ENCODE measurements around the gene PAX1.

The PAX1 gene

GRCh38 chr20:21702553-21703470, 2.7 kb upstream of the PAX1 start:
- in situ Hi-C loops (cut with MboI; ENCODE audit: low sequenced_read_pairs) = no loop called here

GRCh38 chr20:21703717-21704407, 1.6 kb upstream of the PAX1 start:
- in situ Hi-C loops (cut with MboI; ENCODE audit: low sequenced_read_pairs) = no loop called here

- in situ Hi-C loops (cut with MboI; ENCODE audit: low sequenced_read_pairs) = no loop called here
These were observed 767 bp upstream of the PAX1 start for GRCh38 chr20:21704408-21705385.

DNA sequence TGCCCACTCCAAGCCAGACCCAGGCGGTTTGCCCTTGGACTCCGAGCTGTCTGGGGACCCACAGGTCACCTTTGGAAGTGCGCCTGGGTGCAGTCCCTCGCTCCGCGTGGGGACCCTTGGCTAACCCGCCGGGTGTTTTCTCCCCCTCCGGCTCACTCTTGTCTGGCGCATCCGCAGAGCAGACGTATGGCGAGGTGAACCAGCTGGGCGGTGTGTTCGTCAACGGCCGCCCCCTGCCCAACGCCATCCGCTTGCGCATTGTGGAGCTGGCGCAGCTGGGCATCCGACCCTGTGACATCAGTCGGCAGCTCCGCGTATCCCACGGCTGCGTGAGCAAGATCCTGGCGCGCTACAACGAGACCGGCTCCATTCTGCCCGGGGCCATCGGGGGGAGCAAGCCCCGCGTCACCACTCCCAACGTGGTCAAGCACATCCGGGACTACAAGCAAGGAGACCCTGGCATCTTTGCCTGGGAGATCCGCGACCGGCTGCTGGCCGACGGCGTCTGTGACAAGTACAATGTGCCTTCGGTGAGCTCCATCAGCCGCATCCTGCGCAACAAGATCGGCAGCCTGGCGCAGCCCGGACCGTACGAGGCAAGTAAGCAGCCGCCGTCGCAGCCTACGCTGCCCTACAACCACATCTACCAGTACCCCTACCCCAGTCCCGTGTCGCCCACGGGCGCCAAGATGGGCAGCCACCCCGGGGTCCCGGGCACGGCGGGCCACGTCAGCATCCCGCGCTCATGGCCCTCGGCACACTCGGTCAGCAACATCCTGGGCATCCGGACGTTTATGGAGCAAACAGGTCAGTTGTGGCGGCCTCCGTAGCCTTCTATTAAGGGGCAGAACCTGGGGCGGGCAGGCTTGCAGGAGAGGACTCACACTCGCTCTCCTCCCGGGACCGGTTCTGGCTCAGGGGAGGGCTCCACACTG, 1.1 kb downstream of the PAX1 start:
- in situ Hi-C loops (cut with MboI; ENCODE audit: low sequenced_read_pairs) = no loop called here

DNA sequence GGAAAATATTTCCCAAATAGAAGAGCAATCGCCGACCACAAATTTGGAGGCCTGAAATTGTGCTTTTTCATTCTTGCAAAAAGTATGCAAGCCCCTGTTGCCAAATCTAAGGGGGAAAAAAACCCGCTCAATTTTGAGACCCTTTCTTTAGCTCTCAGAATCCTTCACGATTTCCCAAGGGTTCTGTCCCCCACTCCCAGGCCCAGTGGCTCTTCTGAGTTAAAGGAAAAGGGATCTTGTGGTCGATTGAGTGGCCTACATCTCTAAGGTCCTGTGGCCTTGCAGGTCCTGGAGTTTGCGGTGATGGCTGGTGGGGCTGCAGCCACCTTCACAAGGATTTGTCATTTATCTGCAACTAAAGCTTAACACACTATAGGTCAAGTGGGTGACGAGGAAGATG, 1.8 kb downstream of the PAX1 start:
- in situ Hi-C loops (cut with MboI; ENCODE audit: low sequenced_read_pairs) = no loop called here

DNA sequence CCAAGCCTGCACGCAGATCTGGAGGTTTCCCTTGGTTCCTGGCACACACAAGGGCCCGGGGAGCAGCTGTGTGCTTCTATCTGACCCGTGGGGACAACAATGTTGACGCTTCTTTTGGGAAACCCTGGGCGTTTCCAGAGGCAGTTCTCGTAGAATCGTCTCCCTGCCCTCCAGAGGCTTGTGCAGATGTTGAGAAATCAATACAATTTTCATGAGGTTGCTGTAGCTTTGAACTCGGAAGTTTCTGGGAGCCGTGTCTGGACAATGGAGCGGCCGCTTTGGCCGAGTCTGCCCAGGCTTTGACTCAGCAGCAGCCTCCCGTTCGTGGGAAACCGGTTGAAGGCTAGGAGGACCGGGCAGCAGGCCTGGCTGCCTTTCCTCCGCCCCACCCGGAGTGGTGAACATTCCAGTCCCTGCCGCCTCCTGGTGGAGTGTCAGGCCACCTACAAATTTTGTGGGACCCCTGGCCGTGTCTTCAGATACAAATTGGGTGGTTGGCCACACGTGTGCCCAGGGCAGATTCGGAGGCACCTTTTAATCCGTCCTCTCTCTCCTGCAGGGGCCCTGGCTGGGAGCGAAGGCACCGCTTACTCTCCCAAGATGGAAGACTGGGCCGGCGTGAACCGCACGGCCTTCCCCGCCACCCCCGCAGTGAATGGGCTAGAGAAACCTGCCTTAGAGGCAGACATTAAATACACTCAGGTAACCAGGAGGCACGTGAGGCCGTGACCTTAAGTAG, 2.7 kb downstream of the PAX1 start:
- in situ Hi-C loops (cut with MboI; ENCODE audit: low sequenced_read_pairs) = no loop called here

GRCh38 chr20:21708738-21709534, 3.5 kb downstream of the PAX1 start:
- in situ Hi-C loops (cut with MboI; ENCODE audit: low sequenced_read_pairs) = no loop called here

GRCh38 chr20:21709535-21709904, 4.1 kb downstream of the PAX1 start:
- in situ Hi-C loops (cut with MboI; ENCODE audit: low sequenced_read_pairs) = no loop called here

DNA sequence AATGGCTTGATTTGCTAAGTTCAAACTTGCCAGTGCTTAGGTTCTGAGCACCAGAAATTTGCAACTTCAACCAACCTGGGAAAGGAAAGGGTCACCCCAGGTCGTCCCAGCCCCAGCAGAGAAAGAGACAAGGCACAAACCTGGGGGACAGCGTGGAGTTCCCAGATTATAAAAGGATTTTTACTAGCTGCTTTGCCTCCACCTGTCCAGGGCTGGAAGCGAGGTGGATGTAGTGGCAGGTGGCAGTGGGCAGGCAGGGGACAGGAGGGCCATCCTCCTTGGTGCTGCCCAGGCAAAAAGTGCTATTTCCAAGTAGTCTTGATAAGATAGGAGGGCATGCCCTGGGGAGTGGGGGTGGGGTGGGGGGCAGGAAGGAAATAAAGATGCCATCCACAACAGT, 4.9 kb downstream of the PAX1 start:
- in situ Hi-C loops (cut with MboI; ENCODE audit: low sequenced_read_pairs) = no loop called here

DNA sequence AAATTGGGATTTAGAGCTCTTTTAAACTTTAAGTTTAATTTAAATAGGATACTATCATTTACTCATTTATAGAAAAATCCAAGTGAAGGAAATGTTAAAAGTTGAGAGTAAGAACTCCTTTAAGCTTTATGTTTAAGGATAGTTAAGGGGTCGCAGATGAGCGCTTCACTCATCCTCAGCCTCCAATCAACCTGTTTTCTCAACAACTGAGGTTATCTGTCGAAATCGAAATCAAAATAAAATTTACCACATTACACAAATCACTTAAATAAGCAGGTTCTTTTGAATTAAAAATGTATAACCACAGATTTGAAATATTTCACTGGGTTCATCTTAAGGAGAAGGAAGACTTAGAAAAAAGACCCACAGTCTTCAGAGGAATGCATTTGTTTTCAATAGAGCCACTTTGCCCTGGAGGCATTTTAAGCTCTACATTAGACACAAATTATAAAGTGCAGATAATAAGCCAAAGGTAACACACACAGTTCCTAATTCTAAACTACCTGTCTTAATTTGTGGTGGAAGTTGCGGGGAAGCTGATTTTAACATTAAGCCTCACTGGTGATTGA, 5.5 kb downstream of the PAX1 start:
- in situ Hi-C loops (cut with MboI; ENCODE audit: low sequenced_read_pairs) = no loop called here

- in situ Hi-C loops (cut with MboI; ENCODE audit: low sequenced_read_pairs) = no loop called here
These were observed 7.1 kb downstream of the PAX1 start for GRCh38 chr20:21712443-21713059.

- in situ Hi-C loops (cut with MboI; ENCODE audit: low sequenced_read_pairs) = no loop called here
These were observed 8.0 kb downstream of the PAX1 start for GRCh38 chr20:21713470-21713869.

DNA sequence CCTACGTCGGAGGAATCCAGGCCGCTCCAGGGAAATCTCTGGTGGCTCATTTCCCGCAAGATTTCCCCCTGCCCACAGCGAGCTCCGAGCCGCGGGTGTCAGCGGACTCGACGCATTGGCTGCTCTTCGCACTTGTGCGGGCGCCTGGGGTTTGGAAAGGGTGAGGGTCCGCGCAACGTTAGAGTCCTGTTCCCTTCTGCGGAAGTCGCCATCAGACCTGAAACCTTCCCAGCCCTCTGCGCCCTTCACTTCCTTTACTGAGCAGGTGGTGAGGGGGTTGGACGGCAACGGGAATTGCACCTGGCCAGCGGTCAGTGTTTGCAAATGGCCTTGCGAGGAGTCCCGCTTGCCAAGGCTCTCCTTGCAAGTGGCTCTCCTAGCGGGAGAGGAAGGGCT, 8.4 kb downstream of the PAX1 start:
- in situ Hi-C loops (cut with MboI; ENCODE audit: low sequenced_read_pairs) = no loop called here

GRCh38 chr20:21714297-21715192, 9.1 kb downstream of the PAX1 start:
- in situ Hi-C loops (cut with MboI; ENCODE audit: low sequenced_read_pairs) = no loop called here

GRCh38 chr20:21715193-21715881, 9.9 kb downstream of the PAX1 start:
- in situ Hi-C loops (cut with MboI; ENCODE audit: low sequenced_read_pairs) = no loop called here

DNA sequence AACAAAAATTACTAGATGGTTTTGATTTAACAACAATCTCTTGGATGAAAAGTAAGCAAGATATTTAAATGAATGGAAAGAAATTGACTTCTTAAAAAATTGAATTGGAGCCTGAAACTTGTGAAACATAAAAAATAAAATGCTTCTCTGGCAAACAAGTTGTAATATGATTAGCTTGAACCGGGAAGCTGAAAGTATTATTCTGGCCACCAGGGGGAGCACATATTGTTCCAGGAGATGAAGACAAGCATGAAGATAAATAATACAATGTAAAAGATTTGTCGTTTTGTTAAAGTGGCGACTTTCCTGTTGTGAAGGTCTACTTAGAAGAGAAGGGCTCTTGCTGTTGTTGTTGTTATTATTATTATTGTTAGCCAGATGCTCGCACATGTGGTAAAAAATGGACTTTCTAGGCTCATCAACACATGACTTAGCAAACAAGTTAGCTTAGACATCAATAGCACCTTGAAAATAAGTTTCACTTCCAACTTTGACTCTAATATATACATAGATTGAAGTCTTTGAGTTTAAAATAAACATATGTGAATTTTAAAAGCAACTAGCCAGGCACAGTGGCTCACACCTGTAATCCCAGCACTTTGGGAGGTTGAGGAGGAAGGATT, 14.2 kb downstream of the PAX1 start:
- in situ Hi-C loops (cut with MboI; ENCODE audit: low sequenced_read_pairs) = no loop called here
